ENCODE results near the gene CYB561. TPM values are rescaled to one million over a fixed set of nuclear protein-coding genes. Genes with fewer than 3 reads are reported as not detected.

CYB561 gene
- polyA plus RNA-seq, 3 donors = 5.2 to 11.8 (median 8.3) TPM

GRCh38 chr17:63490329-63490728, 44.2 kb upstream of the CYB561 start:
- no peak overlapping the region for H3K9ac ChIP-seq (ENCODE audit: insufficient read depth, low read length, poor library complexity, severe bottlenecking)
- H3K4me2 ChIP-seq (replicated peaks; ENCODE audit: extremely low read depth, low read length, poor library complexity, severe bottlenecking) = no peak overlapping the region
- H2AFZ ChIP-seq (ENCODE audit: insufficient read depth, low read depth, low read length, poor library complexity, severe bottlenecking) = no peak overlapping the region
- Mint-ChIP-seq H3K9me3 (no peaks in the 10 kb centered on the region), H3K36me3 (no peaks in the 10 kb centered on the region), H3K27me3 (ENCODE audit: low read depth in 3 of 3) (peaks cover 0 to 14% (median 10%) of the 10 kb centered on the region in 3 donors), H3K27ac (peak overlapping the region in 1 of 7 donors; percentile 42), H3K4me3 (no peak overlapping the region), H3K4me1 (no peaks in the 10 kb centered on the region)
- intact Hi-C loops (cut with micrococcal nuclease) = no loop called here
- no peaks in the 10 kb centered on the region for H3K79me2 ChIP-seq (ENCODE audit: insufficient read depth, low read length)
- H3K4me3 ChIP-seq (replicated peaks in 1 of 3; ENCODE audit: low read depth in 2 of 3, low read length in 3 of 3) = no peak overlapping the region
- no peaks in the 10 kb centered on the region for H3K27me3 ChIP-seq (ENCODE audit: control insufficient read depth in 2 of 2, insufficient read depth in 2 of 2, low read length in 2 of 2)
- no peaks in the 10 kb centered on the region for H3K4me1 ChIP-seq (ENCODE audit: control insufficient read depth in 1 of 2, insufficient read depth in 2 of 2, low read length in 2 of 2)
- no peaks in the 10 kb centered on the region for H4K20me1 ChIP-seq (ENCODE audit: insufficient read depth, low read length)
- H3K27ac ChIP-seq (ENCODE audit: low read depth in 1 of 2, low read length in 2 of 2) = no peak overlapping the region
- TF ChIP-seq CTCF (IDR thresholded peaks at IDR 0.05) = no peak
- no peaks in the 10 kb centered on the region for H3K36me3 ChIP-seq (replicated peaks in 1 of 2; ENCODE audit: control insufficient read depth in 1 of 2, insufficient read depth in 2 of 2, low read length in 2 of 2)
- no peak for DNase-seq
- 94% methylated on average over 7 of the region's 10 CpGs for WGBS (ENCODE audit: insufficient coverage)
- no peaks in the 10 kb centered on the region for H3K9me3 ChIP-seq (replicated peaks in 1 of 2; ENCODE audit: control insufficient read depth in 1 of 2, insufficient read depth in 1 of 2, low read length in 2 of 2)

GRCh38 chr17:63489291-63489690, 43.2 kb upstream of the CYB561 start:
- Histone ChIP-seq H3K27ac (ENCODE audit: low read depth in 1 of 2, low read length in 2 of 2) (no peak overlapping the region), H4K20me1 (ENCODE audit: insufficient read depth, low read length) (no peaks in the 10 kb centered on the region), H3K36me3 (replicated peaks in 1 of 2; ENCODE audit: control insufficient read depth in 1 of 2, insufficient read depth in 2 of 2, low read length in 2 of 2) (no peaks in the 10 kb centered on the region), H2AFZ (ENCODE audit: insufficient read depth, low read depth, low read length, poor library complexity, severe bottlenecking) (no peak overlapping the region), H3K27me3 (ENCODE audit: control insufficient read depth in 2 of 2, insufficient read depth in 2 of 2, low read length in 2 of 2) (no peaks in the 10 kb centered on the region), H3K9ac (ENCODE audit: insufficient read depth, low read length, poor library complexity, severe bottlenecking) (no peak overlapping the region), H3K9me3 (replicated peaks in 1 of 2; ENCODE audit: control insufficient read depth in 1 of 2, insufficient read depth in 1 of 2, low read length in 2 of 2) (no peaks in the 10 kb centered on the region), H3K79me2 (ENCODE audit: insufficient read depth, low read length) (no peaks in the 10 kb centered on the region), H3K4me1 (ENCODE audit: control insufficient read depth in 1 of 2, insufficient read depth in 2 of 2, low read length in 2 of 2) (no peaks in the 10 kb centered on the region), H3K4me2 (replicated peaks; ENCODE audit: extremely low read depth, low read length, poor library complexity, severe bottlenecking) (no peak overlapping the region), H3K4me3 (replicated peaks in 1 of 3; ENCODE audit: low read depth in 2 of 3, low read length in 3 of 3) (no peak overlapping the region)
- H3K36me3 Mint-ChIP-seq = no peaks in the 10 kb centered on the region
- H3K4me3 Mint-ChIP-seq = no peak overlapping the region
- peaks cover 0 to 18% (median 9%) of the 10 kb centered on the region in 3 donors for H3K27me3 Mint-ChIP-seq (ENCODE audit: low read depth in 3 of 3)
- 100% methylated on average over 5 of the region's 6 CpGs for WGBS (ENCODE audit: insufficient coverage)
- H3K27ac Mint-ChIP-seq = no peak overlapping the region
- intact Hi-C loops (cut with micrococcal nuclease) = no loop called here
- H3K4me1 Mint-ChIP-seq = no peaks in the 10 kb centered on the region
- no peak for DNase-seq
- TF ChIP-seq CTCF (IDR thresholded peaks at IDR 0.05) = no peak
- H3K9me3 Mint-ChIP-seq = no peaks in the 10 kb centered on the region
